GM12874 (cell line): ENCODE data around the gene HOMER2.

ENCODE experiments used
- CTCF ChIP-seq: IDR thresholded peaks from 2 replicates; pipeline ENCODE4 v1.5.1; 2011; ENCODE audit warnings: low read depth, mild to moderate bottlenecking, control low read depth, low read length, moderate library complexity; ENCODE audit not compliant: insufficient read depth

HOMER2 gene

DNA sequence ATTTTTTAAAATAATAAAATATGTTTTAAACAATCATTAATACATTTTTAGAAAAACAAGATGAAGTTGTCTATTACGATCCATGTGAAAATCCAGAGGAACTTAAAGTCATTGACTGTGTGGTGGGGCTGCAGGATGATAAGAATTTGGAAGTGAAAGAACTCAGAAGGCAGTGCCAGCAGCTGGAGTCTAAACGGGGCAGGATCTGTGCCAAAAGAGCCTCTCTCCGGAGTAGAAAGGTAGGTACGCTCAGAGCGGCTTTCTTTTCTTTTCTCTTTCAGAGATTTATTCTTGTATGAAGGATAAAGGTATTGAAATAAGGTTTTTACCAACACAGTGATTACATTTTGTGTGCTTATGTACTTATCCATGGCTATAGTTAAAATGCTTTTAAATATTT lies 129.5 kb downstream of the HOMER2 start:
- no peak for TF ChIP-seq CTCF

- TF ChIP-seq CTCF: no peak
Measured at GRCh38 chr15:82820128-82820527, 132.4 kb downstream of the HOMER2 start.

DNA sequence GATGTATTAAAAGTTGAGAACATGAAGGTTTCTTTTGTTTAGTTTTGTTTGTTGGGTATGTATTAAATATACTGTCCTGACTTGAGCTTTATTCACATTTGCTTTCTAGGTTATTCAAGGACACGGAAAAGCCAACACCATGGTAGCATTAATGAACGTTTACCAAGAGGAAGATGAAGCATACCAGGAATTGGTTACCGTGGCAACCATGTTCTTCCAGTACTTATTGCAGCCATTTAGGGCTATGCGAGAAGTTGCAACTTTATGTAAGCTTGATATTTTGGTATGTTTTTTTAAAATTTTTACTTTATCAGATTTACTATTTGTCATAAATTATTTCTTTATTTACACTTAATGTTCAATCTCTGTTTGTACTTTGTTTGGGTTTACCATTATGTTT lies 139.5 kb downstream of the HOMER2 start:
- no peak for TF ChIP-seq CTCF

GRCh38 chr15:82810890-82811426 lies 141.6 kb downstream of the HOMER2 start:
- TF ChIP-seq CTCF: no peak

GRCh38 chr15:82810061-82810889 lies 142.2 kb downstream of the HOMER2 start:
- no peak for TF ChIP-seq CTCF

DNA sequence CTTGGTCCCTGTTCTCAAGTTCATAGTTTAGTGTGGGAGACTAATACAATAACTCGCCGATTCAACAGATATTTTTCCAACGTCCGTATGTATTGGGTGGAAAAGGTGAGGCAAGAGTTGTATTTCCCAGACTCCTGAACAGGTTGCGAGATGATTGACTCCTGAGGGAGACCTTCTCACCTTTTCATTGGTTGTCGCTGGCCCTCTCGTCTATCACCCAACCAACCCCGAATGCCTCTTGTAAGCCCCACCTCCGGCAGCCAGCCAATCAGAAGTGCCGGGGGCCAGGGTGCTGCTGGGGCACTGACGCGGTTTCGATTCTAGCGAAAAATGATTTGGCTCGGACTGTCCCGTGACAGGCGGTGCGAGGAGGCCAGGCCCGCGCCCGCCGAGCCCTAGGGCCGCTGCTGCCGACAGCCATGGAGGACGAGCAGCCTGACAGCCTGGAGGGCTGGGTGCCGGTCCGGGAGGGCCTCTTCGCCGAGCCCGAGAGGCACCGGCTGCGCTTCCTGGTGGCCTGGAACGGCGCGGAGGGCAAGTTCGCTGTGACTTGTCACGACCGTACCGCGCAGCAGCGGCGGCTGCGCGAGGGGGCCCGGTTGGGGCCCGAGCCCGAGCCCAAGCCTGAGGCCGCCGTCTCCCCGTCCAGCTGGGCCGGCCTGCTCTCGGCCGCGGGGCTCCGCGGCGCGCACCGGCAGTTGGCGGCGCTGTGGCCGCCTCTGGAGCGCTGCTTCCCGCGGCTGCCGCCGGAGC lies 143.0 kb downstream of the HOMER2 start, which contains the start of gene WHAMM:
Gene WHAMM, plus strand, starts transcription at position 321 of the 753 bp plus-strand sequence. Its CDS starts 99 bp downstream, at position 420.
- TF ChIP-seq CTCF: 0 out of 2 replicates have a peak, but pooled peaks have one; percentile 25

DNA sequence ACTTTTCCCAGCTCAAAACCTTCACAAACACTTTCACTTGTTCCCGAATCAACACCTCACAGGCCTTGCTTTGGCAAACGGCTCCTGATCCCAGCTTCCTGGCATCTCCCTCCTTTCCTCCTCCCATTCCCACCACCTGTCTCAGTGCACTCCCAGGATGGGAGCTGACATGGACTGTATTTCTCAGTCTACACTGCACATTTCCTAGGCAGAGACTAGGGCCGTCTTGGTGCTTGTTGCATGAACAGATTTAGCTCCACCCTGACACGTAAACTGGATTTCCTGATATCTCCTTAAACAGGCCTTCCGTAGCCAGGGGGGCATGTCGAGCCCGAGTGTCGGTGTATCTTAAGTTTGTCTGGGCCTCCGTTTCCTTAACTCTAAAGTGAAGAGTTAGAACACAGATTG lies 143.9 kb downstream of the HOMER2 start:
- TF ChIP-seq CTCF: no peak
